GM23338 (cell line): Measurements from ENCODE around the gene PCBP3.

ENCODE experiments used
- CREB1 ChIP-seq: fragments of 250-450 bp; sonication (Bioruptor Pico); IDR thresholded peaks from 2 replicates; pipeline ENCODE4 v1.5.0; 2020; ENCODE audit warnings: low read depth, mild to moderate bottlenecking, moderate library complexity
- CTCF ChIP-seq, 2 experiments: fragments of 200-600 bp in 1 of 2; sonication (generic) in 1 of 2; conservative IDR thresholded peaks; 2 replicates each; pipeline versions ENCODE4 v1.5.1 to v1.6.1; 2016 to 2017; ENCODE audit warnings: antibody characterized with exemption in 2 of 2, low read depth in 2 of 2, mild to moderate bottlenecking in 2 of 2, moderate library complexity in 1 of 2
- EZH2 ChIP-seq: fragments of 200-600 bp; sonication (generic); IDR thresholded peaks from one replicate; pipeline ENCODE4 v1.8.0; 2017; ENCODE audit warnings: antibody characterized with exemption, mild to moderate bottlenecking, low read depth; ENCODE audit not compliant: unreplicated experiment
- EZH2phosphoT487 ChIP-seq: fragments of 200-600 bp; sonication (generic); IDR thresholded peaks from one replicate; pipeline ENCODE4 v1.8.1; 2018; ENCODE audit warnings: antibody characterized with exemption; ENCODE audit not compliant: unreplicated experiment
- JUNB ChIP-seq: IDR thresholded peaks from one replicate; pipeline ENCODE4 v1.6.1; 2016; ENCODE audit warnings: antibody characterized with exemption; ENCODE audit not compliant: unreplicated experiment
- NANOG ChIP-seq: IDR thresholded peaks from 2 replicates; pipeline ENCODE4 v1.6.1; 2016; ENCODE audit warnings: antibody characterized with exemption, borderline replicate concordance
- POLR2AphosphoS5 ChIP-seq: IDR thresholded peaks from 2 replicates; pipeline ENCODE4 v1.6.1; 2016; ENCODE audit warnings: antibody characterized with exemption, low read depth
- REST ChIP-seq: IDR thresholded peaks from one replicate; pipeline ENCODE4 v1.6.1; 2018; ENCODE audit warnings: antibody characterized with exemption; ENCODE audit not compliant: unreplicated experiment
- STAT1 ChIP-seq: IDR thresholded peaks from one replicate; pipeline ENCODE4 v1.6.1; 2016; ENCODE audit warnings: antibody characterized with exemption; ENCODE audit not compliant: unreplicated experiment
- ZNF114 ChIP-seq: fragments of 250-450 bp; sonication (Bioruptor Pico); IDR thresholded peaks from 2 replicates; pipeline ENCODE4 v1.5.0; 2020; ENCODE audit warnings: mild to moderate bottlenecking, moderate library complexity
- ZNF331 ChIP-seq: fragments of 250-450 bp; sonication (Bioruptor Pico); IDR thresholded peaks from 2 replicates; pipeline ENCODE4 v1.5.0; 2020; ENCODE audit warnings: low read depth, mild to moderate bottlenecking, moderate library complexity
- TF ChIP-seq, protein P1 (sequence below): fragments of 250-450 bp; sonication (Bioruptor Pico); IDR thresholded peaks from 2 replicates; pipeline ENCODE4 v1.5.0; 2020; ENCODE audit warnings: mild to moderate bottlenecking, moderate library complexity
- TF ChIP-seq, protein P2 (sequence below): IDR thresholded peaks from 2 replicates; pipeline ENCODE4 v1.6.1; 2016; ENCODE audit warnings: antibody characterized with exemption

- no peak for TF ChIP-seq CTCF (conservative IDR thresholded peaks at IDR 0.05; ENCODE audit: low read depth in 2 of 2)
- no peak for TF ChIP-seq EZH2phosphoT487
- TF ChIP-seq ZNF114 (CRISPR knock-in tag): no peak
- no peak for TF ChIP-seq POLR2AphosphoS5
- TF ChIP-seq EZH2: no peak
- TF ChIP-seq REST: no peak
- TF ChIP-seq, protein P1, sequence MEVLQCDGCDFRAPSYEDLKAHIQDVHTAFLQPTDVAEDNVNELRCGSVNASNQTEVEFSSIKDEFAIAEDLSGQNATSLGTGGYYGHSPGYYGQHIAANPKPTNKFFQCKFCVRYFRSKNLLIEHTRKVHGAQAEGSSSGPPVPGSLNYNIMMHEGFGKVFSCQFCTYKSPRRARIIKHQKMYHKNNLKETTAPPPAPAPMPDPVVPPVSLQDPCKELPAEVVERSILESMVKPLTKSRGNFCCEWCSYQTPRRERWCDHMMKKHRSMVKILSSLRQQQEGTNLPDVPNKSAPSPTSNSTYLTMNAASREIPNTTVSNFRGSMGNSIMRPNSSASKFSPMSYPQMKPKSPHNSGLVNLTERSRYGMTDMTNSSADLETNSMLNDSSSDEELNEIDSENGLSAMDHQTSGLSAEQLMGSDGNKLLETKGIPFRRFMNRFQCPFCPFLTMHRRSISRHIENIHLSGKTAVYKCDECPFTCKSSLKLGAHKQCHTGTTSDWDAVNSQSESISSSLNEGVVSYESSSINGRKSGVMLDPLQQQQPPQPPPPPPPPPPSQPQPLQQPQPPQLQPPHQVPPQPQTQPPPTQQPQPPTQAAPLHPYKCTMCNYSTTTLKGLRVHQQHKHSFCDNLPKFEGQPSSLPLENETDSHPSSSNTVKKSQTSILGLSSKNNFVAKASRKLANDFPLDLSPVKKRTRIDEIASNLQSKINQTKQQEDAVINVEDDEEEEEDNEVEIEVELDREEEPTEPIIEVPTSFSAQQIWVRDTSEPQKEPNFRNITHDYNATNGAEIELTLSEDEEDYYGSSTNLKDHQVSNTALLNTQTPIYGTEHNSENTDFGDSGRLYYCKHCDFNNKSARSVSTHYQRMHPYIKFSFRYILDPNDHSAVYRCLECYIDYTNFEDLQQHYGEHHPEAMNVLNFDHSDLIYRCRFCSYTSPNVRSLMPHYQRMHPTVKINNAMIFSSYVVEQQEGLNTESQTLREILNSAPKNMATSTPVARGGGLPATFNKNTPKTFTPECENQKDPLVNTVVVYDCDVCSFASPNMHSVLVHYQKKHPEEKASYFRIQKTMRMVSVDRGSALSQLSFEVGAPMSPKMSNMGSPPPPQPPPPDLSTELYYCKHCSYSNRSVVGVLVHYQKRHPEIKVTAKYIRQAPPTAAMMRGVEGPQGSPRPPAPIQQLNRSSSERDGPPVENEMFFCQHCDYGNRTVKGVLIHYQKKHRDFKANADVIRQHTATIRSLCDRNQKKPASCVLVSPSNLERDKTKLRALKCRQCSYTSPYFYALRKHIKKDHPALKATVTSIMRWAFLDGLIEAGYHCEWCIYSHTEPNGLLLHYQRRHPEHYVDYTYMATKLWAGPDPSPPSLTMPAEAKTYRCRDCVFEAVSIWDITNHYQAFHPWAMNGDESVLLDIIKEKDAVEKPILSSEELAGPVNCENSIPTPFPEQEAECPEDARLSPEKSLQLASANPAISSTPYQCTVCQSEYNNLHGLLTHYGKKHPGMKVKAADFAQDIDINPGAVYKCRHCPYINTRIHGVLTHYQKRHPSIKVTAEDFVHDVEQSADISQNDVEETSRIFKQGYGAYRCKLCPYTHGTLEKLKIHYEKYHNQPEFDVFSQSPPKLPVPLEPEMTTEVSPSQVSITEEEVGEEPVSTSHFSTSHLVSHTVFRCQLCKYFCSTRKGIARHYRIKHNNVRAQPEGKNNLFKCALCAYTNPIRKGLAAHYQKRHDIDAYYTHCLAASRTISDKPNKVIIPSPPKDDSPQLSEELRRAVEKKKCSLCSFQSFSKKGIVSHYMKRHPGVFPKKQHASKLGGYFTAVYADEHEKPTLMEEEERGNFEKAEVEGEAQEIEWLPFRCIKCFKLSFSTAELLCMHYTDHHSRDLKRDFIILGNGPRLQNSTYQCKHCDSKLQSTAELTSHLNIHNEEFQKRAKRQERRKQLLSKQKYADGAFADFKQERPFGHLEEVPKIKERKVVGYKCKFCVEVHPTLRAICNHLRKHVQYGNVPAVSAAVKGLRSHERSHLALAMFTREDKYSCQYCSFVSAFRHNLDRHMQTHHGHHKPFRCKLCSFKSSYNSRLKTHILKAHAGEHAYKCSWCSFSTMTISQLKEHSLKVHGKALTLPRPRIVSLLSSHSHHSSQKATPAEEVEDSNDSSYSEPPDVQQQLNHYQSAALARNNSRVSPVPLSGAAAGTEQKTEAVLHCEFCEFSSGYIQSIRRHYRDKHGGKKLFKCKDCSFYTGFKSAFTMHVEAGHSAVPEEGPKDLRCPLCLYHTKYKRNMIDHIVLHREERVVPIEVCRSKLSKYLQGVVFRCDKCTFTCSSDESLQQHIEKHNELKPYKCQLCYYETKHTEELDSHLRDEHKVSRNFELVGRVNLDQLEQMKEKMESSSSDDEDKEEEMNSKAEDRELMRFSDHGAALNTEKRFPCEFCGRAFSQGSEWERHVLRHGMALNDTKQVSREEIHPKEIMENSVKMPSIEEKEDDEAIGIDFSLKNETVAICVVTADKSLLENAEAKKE (CRISPR knock-in tag): no peak
- TF ChIP-seq ZNF331 (CRISPR knock-in tag): no peak
- TF ChIP-seq STAT1: no peak
- TF ChIP-seq JUNB: no peak
- TF ChIP-seq CREB1 (CRISPR knock-in tag): no peak
- TF ChIP-seq, protein P2, sequence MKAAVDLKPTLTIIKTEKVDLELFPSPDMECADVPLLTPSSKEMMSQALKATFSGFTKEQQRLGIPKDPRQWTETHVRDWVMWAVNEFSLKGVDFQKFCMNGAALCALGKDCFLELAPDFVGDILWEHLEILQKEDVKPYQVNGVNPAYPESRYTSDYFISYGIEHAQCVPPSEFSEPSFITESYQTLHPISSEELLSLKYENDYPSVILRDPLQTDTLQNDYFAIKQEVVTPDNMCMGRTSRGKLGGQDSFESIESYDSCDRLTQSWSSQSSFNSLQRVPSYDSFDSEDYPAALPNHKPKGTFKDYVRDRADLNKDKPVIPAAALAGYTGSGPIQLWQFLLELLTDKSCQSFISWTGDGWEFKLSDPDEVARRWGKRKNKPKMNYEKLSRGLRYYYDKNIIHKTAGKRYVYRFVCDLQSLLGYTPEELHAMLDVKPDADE: no peak
- TF ChIP-seq NANOG: no peak
Observed at GRCh38 chr21:45914321-45914845, 270.9 kb downstream of the PCBP3 start.
